Kidney (tissue), 14 donors: ENCODE measurements around the gene PMPCA. TPM values are rescaled to one million over a fixed set of nuclear protein-coding genes. Genes with fewer than 3 reads are reported as not detected.

Source experiments
- DNase-seq, 5 donors: peaks; one replicate each; pipeline ENCODE4 v3.0.0-alpha.2; 2013 to 2020
- FAIRE-seq: peaks from 2 replicates; lab custom pipeline; 2012; peaks lifted over from hg19 to GRCh38; lab: Jason Lieb, UNC
- H3K27ac ChIP-seq, 2 donors: one replicate each; pipeline ENCODE4 v1.7.0; 2013; ENCODE audit warnings: low read depth in 2 of 2, low read length in 2 of 2, inconsistent platforms in 1 of 2
- H3K27me3 ChIP-seq: one replicate; pipeline ENCODE4 v1.7.1; 2013; ENCODE audit warnings: low read length, inconsistent platforms; ENCODE audit not compliant: control insufficient read depth, insufficient read depth
- H3K36me3 ChIP-seq, 3 donors: one replicate each; pipeline versions ENCODE4 v1.7.0 to v1.7.1; 2013; ENCODE audit warnings: low read length in 3 of 3, control low read depth in 1 of 3, inconsistent platforms in 1 of 3; ENCODE audit not compliant: insufficient read depth in 3 of 3, control insufficient read depth in 2 of 3
- H3K4me1 ChIP-seq, 3 donors: one replicate each; pipeline versions ENCODE4 v1.7.0 to v1.7.1; 2013; ENCODE audit warnings: low read length in 3 of 3, inconsistent platforms in 1 of 3, low read depth in 1 of 3; ENCODE audit not compliant: control insufficient read depth in 2 of 3, insufficient read depth in 2 of 3
- H3K4me3 ChIP-seq, 3 donors: one replicate each; pipeline versions ENCODE4 v1.7.0 to v1.8.1; 2013; ENCODE audit warnings: low read length in 3 of 3, control low read depth in 1 of 3, inconsistent platforms in 1 of 3
- H3K9ac ChIP-seq, 3 donors: one replicate each; pipeline versions ENCODE4 v1.7.0 to v1.7.1; 2013; ENCODE audit warnings: low read length in 3 of 3, control low read depth in 1 of 3, inconsistent platforms in 1 of 3
- H3K9me3 ChIP-seq, 3 donors: one replicate each; pipeline versions ENCODE4 v1.7.0 to v1.7.1; 2013; ENCODE audit warnings: low read length in 3 of 3, control low read depth in 1 of 3, inconsistent platforms in 1 of 3; ENCODE audit not compliant: control insufficient read depth in 2 of 3, insufficient read depth in 1 of 3
- CTCF ChIP-seq: IDR thresholded peaks from 3 replicates; pipeline ENCODE4 v1.5.1; 2012; ENCODE audit warnings: mild to moderate bottlenecking, moderate library complexity, borderline replicate concordance; ENCODE audit not compliant: insufficient read depth; ENCODE audit errors: extremely low read depth
- intact Hi-C: fragments of 100-400 bp; cut with DNase I; formaldehyde crosslinking; loops from one replicate; pipeline ENCODE4 v1.11.1; 2022
- polyA plus RNA-seq: library from polyadenylated mRNA; stranded (reverse); fragments of 350-450 nt; fragmentation: Illumina TruSeq; extraction: RNeasy Lipid Tissue Mini Kit (QIAGEN cat#74804); gene quantifications from one replicate; pipeline ENCODE4 v1.2.3, GENCODE V29; 2014; ENCODE audit warnings: low read depth, low replicate concordance; ENCODE audit not compliant: insufficient read depth
- total RNA-seq: library from RNA; stranded (reverse); fragmentation: NEBNext Ultra II Directional; extraction: Animal tissue kit (Norgen Biotek cat#: 25700); gene quantifications from one replicate; pipeline ENCODE4 v1.2.1, GENCODE V29; 2021
- donor health status: control.
- donor health status: control.
- donor health status: control.
- donor health status: control.
- donor health status: control.
- donor health status: DM: yes; HTN: yes; CAD: no.
- donor health status: Normal renal cell carcinoma (clear cell type).

The PMPCA gene
- total and polyA plus RNA-seq, 2 donors from 2014 or later, result 45.6 to 50.1 TPM

DNA sequence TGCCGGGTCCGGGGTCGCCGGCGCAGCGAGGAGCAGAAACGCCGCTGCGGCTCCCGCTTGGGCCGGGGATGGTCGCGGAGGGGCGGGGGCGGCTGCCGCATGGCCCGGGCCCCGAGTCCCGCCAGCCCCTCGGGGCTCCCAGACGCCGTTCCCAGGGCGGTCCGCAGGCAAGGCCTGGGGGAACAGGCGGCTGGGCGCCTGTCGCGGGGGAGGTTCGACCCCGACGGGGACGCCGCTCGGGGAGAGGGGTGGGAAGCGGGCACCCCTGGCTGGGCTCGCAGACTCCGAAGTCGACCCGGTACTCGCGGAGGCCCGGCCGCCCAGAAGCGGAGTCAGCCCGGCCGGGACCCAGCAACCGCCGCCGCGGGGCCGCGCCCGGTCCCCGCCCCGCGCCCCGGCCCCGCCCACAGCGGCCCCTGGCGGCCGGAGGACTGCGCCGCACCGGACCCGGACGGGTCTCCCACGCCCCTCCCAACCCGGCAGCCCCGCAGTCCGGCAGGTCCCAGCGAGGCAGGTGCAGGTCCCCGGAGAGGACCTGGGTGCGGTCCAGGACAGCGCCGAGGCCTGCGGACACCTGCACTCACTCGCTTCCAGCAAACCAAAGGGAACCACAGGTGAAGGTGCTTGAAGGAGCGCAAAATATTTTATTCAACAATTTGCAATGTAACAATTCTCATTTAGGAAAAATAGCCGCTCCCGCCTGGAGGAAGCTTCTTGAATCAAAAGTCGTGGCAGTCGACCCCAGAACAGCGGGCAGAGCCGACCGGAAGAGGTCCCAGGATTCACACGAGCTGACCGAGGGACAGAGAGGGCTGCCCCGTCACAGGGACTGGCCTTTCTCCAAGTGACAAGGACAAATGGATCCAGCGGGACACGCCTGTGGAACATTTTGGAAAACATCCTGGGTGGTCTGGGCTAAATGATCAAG is 29.3 kb downstream of the PMPCA start, which contains the start of gene INPP5E:
Gene INPP5E, minus strand, starts transcription at position 365 of the 928 bp plus-strand sequence. CDS start 426 bp downstream, outside the sequence.
- Histone ChIP-seq H3K4me1 (peaks cover 0 to 15% (median 4%) of the 10 kb centered on the region in 3 donors), H3K4me3 (peak within 1 kb of the TSS; percentile 9 to 62 (median 56)), H3K9me3 (no peaks in the 10 kb centered on the region), H3K9ac (peak within 1 kb of the TSS in 2 of 3 donors; percentile 26 to 49), H3K27ac (no peak within 1 kb of the TSS), H3K27me3 (no peaks in the 10 kb centered on the region), H3K36me3 (peaks cover 0 to 16% (median 11%) of the 10 kb centered on the region in 3 donors)
- FAIRE-seq, result no peak
- intact Hi-C loops, result no loop called here
- peak; percentile 79 to 88 (median 85) for DNase-seq
- TF ChIP-seq CTCF, result peak; percentile 34

GRCh38 chr9:136441191-136441680 is 30.8 kb downstream of the PMPCA start:
- peaks cover 0 to 15% (median 4%) of the 10 kb centered on the region in 3 donors for H3K4me1 ChIP-seq
- no peak overlapping the region for H3K9ac ChIP-seq
- DNase-seq, result no peak
- TF ChIP-seq CTCF, result no peak
- no peaks in the 10 kb centered on the region for H3K27me3 ChIP-seq
- intact Hi-C loops, result no loop called here
- no peaks in the 10 kb centered on the region for H3K9me3 ChIP-seq
- H3K36me3 ChIP-seq, result peaks cover 2 to 24% (median 18%) of the 10 kb centered on the region in 3 donors
- H3K4me3 ChIP-seq, result no peak overlapping the region
- no peak overlapping the region for H3K27ac ChIP-seq
- FAIRE-seq, result no peak

GRCh38 chr9:136441681-136442245 is 31.3 kb downstream of the PMPCA start:
- no peak overlapping the region for H3K4me3 ChIP-seq
- no peak overlapping the region for H3K27ac ChIP-seq
- no peaks in the 10 kb centered on the region for H3K9me3 ChIP-seq
- no peak for TF ChIP-seq CTCF
- H3K4me1 ChIP-seq, result peaks cover 0 to 14% (median 4%) of the 10 kb centered on the region in 3 donors
- peaks cover 2 to 27% (median 22%) of the 10 kb centered on the region in 3 donors for H3K36me3 ChIP-seq
- H3K9ac ChIP-seq, result no peak overlapping the region
- DNase-seq (peak in 1 of 5 donors; percentile 71), FAIRE-seq (no peak)
- H3K27me3 ChIP-seq, result no peaks in the 10 kb centered on the region
- intact Hi-C loops, result no loop called here
